ENCODE measurements around the gene CEP135.
"Not testable (repeated sequence)": the region's sequence is repeated elsewhere in the genome, so short reads cannot be mapped to it uniquely, and the experiment has no call there.

Gene CEP135

GRCh38 chr4:55941881-55942396 lies 6.8 kb upstream of the CEP135 start:
- DNase-seq: no peak

DNA sequence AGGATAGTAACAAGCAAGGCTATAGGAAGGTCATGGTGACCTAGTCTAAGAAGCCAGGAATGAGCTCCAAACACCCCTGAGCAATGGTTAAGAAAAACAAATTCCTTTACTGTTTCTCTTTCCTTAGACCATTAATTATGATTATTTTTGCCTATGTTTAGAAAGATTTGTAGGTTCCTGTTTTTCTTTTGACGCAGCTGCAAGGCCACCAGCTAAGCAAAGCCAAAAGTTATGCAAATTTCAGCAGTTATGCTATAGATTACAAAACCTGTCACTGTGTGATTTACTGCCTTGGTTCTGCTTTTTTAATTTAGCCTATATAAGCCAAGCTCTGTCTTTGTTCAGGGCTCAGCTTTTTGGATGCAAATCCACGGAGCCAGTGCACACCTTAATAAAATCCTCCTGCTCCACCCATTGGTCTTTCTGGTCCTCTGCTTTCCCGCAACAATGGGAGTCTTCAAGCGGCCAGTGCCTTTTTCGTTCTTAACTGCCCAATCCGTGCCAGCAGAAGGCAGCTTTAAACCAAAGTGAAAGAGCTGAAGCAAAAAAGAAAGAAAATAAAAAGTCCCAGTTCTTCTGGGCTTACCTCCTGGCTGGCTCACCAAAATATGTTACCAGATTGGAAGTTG lies 1.4 kb upstream of the CEP135 start:
- DNase-seq: no peak

- DNase-seq: peak in 2 of 14 donors; percentile 19 to 26
These were observed 626 bp upstream of the CEP135 start for GRCh38 chr4:55947912-55948725.

- DNase-seq: no peak
These were observed 697 bp downstream of the CEP135 start for GRCh38 chr4:55949482-55949802.

- no peak for DNase-seq
These were observed 2.6 kb downstream of the CEP135 start for GRCh38 chr4:55951191-55951922.

DNA sequence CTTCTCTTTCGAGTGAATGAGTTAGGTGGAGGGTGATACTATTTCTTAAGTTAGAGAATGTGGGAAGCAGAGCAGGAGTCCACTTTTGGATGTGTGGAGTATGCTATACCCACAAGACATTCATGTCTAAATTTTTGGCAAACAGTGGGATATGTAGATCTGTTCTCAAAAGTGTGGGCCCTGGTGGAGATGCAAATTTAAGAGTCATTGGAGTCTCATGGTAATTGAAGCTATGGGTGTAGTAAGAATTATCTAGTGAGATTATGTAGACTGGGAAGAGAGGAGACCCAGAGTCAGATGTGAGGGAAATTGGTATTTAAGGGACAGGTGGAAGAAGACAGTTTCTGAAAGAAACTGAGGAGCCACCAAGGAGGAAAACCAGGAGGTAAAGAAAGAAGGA lies 7.0 kb downstream of the CEP135 start:
- DNase-seq: no peak

DNA sequence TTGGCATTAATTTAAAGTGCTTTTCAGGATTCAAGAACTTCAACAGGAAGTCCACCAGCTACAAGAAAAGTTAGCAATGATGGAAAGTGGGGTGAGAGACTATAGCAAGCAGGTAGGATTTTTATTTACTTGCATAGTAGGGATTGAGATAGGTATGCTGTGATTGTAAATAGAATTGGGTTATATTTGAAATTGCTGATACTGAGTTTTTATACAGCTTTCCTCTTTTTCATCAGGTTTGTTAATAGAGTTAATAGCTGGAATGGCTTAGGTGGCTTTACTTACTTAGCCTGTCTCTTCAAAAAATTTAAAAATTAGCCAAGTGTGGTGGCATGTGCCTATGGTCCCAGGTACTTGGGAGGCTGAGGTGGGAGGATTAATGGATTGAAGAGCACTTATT lies 10.9 kb downstream of the CEP135 start:
- DNase-seq: no peak

- no peak for DNase-seq
These were observed 15.3 kb downstream of the CEP135 start for GRCh38 chr4:55964046-55964445.

DNA sequence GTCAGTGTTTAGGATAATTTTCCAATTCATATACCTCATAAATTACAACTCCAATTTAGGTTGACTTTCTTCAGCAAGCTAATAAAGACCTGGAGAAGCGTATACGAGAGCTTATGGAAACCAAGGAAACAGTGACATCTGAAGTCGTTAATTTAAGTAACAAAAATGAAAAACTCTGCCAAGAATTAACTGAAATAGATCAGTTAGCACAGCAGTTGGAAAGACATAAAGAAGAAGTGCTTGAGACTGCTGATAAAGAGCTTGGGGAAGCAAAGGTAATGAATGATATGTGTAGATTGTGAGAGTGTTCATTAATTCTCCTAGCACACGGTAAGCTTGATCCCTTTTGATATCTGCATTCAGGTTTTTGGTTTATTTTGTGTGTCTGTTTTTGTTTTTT lies 16.8 kb downstream of the CEP135 start:
- no peak for DNase-seq

DNA sequence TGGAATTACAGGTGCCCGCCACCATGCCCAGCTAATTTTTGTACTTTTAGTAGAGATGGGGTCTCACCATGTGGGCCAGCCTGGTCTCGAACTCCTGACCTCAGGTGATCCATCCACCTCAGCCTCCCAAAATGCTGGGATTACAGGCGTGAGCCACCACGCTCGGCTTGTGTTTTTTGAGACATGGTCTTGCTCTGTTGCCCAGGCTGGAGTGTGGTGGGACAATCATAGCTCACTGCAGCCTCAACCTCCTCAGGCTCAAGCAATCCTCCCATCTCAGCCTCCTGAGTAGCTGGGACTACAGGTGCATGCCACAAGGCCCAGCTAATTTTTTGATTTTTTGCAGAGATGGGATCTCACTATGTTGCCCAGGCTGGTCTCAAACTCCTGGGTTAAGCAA lies 17.6 kb downstream of the CEP135 start:
- not testable (repeated sequence) for DNase-seq

DNA sequence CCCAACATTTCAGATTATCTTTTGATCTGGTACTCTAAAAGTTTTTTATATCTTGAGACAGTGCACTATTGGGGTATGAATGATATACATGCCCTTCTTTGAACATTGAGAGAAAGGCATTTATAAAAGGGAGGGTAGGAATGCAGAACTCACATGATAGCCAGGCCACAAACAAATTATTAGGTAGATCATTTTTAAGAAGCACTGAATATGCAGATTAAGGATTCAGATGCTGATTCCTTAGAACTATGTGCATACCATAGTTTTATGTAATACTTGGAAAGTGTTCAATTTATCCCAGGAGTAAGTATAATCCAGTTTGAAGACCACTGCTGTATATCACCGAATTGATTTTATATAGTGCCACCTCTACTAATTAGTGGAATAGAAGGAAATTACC lies 18.6 kb downstream of the CEP135 start:
- DNase-seq: no peak

DNA sequence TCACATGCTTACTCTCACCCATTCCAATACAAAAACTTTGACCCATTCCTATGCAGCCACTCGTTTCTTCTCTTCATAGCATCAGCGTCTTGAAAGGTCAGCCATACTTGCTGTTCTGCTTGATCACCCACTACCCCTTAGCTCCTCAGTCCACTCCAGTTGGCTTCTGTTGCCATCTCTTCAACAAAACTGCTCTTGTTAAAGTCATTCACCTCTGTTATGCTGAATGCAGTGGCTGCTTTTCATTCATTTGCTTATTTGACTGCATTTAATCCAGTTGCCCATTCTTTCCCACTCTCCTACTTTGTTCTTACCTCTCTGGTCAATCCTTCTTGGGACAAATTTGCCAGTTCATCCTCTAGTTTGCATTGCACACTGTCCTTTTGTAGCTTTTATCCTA lies 24.9 kb downstream of the CEP135 start:
- no peak for DNase-seq

GRCh38 chr4:55977811-55978210 lies 29.1 kb downstream of the CEP135 start:
- no peak for DNase-seq

GRCh38 chr4:55979562-55979961 lies 30.8 kb downstream of the CEP135 start:
- no peak for DNase-seq

DNA sequence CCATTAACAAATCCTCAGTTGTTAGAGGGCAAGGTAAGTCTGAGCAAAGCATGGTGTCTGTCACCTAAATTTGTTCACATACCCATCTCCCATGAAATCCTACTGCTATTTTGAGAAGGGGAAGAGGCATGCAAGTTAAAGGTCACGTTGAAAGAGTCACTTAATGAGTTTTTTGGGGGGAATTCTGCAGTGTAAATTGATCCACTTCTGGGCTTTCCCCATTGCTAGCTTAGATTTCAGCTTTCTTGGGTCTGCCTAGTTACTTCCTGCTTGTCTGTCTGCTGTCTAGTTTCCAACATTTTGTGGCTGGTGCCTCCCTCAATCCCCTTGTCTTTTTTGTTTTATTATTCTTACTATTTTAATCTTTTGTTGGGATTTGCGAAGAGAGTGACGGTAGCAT lies 32.0 kb downstream of the CEP135 start:
- no peak for DNase-seq

GRCh38 chr4:55982976-55983375 lies 34.2 kb downstream of the CEP135 start:
- DNase-seq: no peak

GRCh38 chr4:55989766-55990165 lies 41.0 kb downstream of the CEP135 start:
- DNase-seq: no peak

GRCh38 chr4:55993994-55994663 lies 45.4 kb downstream of the CEP135 start:
- DNase-seq: no peak

GRCh38 chr4:55996646-55997045 lies 47.9 kb downstream of the CEP135 start:
- no peak for DNase-seq

- no peak for DNase-seq
These were observed 54.9 kb downstream of the CEP135 start for GRCh38 chr4:56003606-56004005.

DNA sequence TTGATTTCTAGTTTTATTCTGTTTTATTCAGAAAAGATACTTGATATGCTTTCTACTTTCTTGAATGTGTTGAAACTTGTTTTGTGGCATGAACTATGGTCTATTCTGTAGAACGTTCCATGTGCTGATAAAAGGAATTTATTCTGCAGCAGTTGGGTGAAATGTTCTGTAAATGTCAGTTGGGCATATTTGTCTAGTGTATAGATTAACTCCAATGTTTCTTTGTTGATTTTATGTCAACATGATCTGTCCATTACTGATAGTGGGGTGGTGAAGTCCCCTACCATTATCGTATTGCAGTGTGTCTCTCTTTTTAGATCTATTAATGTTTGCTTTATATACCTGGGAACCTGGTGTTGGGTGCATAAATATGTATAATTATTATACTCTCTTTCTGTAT lies 55.5 kb downstream of the CEP135 start:
- no peak for DNase-seq

- no peak for DNase-seq
These were observed 58.4 kb downstream of the CEP135 start for GRCh38 chr4:56007154-56007553.

DNA sequence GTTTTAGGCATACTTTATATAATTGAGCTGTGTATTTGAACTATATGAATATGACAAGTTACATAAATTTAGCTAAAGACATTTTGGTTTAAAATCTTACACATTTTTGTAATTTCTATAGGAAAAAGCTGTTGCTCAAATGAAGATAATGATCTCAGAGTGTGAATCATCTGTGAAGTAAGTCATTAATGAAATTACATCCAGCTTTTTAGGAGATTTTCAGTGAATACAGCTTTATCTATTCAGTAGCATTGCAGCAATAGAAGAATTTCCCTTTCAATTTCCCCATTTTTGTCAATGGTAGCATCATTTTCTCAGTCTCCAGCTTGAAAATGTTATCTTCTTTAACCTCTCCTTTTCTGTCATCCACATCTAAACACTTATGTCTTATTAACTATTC lies 59.5 kb downstream of the CEP135 start:
- no peak for DNase-seq

Data from C1 segment of cervical spinal cord (tissue), 14 donors.